ENCODE data around the gene STS.

STS gene

DNA sequence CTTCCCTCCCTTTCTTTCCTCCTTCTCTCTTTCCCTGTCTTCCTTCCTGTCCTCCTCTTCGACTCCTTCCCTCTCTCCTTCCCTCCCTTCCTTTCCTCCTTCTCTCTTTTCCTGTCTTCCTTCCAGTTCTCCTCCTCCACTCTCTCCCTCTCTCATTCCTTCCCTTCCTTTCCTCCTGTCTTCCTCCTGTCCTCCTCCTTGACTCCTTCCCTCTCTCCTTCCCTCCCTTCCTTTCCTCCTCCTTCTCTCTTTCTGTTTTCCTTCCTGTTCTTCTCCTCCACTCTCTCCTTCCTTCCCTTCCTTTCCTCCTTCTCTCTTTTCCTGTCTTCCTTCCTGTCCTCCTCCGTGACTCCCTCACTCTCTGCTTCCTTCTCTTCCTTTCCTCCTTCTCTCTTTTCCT, 5.7 kb downstream of the STS start:
- no peaks in the 10 kb centered on the region for H3K27me3 ChIP-seq (ENCODE audit: control insufficient read depth in 5 of 5, insufficient read depth in 4 of 5, low read length in 5 of 5)
- H3K4me3 ChIP-seq (ENCODE audit: low read depth in 1 of 5, low read length in 5 of 5) = no peak overlapping the region
- H3K4me1 ChIP-seq (ENCODE audit: control insufficient read depth in 5 of 5, insufficient read depth in 5 of 5, low read length in 5 of 5) = peaks cover 0 to 5% (median 3%) of the 10 kb centered on the region in 5 donors
- H3K9ac ChIP-seq (ENCODE audit: low read length in 5 of 5) = no peak overlapping the region
- H3K27ac ChIP-seq (ENCODE audit: low read depth, low read length) = no peak overlapping the region
- H3K36me3 ChIP-seq (ENCODE audit: control insufficient read depth in 5 of 5, insufficient read depth in 5 of 5, low read length in 5 of 5) = peaks cover 0 to 2% (median 0%) of the 10 kb centered on the region in 5 donors
- H3K9me3 ChIP-seq (ENCODE audit: control insufficient read depth in 5 of 5, low read length in 5 of 5) = no peaks in the 10 kb centered on the region

DNA sequence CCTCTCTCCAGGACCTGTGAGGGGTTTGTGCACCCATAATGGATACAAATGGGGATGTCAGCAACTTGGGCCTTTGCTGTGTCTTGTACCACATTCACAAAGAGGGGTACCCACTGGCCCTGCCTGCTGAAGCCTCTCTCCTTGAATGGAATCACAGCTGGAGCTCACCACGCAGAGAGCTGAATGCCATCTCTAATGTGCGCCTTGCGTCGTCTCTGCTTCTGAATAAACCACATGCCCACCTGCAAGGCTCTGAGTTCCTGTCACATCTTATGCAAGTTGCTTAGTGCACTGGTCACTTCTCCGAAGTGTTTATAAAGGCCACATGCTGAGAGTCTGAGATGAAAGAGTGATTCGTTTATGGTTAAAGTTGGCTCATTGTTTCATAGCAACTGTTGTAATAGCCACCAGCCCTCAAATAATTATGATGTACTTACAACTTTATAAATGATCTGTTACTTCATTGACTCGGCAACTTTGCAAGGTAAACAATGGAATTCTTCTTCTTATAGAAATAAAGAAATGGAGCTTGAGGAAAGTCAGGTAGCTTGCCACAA, 6.6 kb downstream of the STS start:
- no peak overlapping the region for H3K27ac ChIP-seq (ENCODE audit: low read depth, low read length)
- peaks cover 0 to 2% (median 0%) of the 10 kb centered on the region in 5 donors for H3K4me1 ChIP-seq (ENCODE audit: control insufficient read depth in 5 of 5, insufficient read depth in 5 of 5, low read length in 5 of 5)
- H3K36me3 ChIP-seq (ENCODE audit: control insufficient read depth in 5 of 5, insufficient read depth in 5 of 5, low read length in 5 of 5) = peaks cover 0 to 2% (median 0%) of the 10 kb centered on the region in 5 donors
- no peak overlapping the region for H3K4me3 ChIP-seq (ENCODE audit: low read depth in 1 of 5, low read length in 5 of 5)
- no peak overlapping the region for H3K9ac ChIP-seq (ENCODE audit: low read length in 5 of 5)
- H3K9me3 ChIP-seq (ENCODE audit: control insufficient read depth in 5 of 5, low read length in 5 of 5) = no peaks in the 10 kb centered on the region
- no peaks in the 10 kb centered on the region for H3K27me3 ChIP-seq (ENCODE audit: control insufficient read depth in 5 of 5, insufficient read depth in 4 of 5, low read length in 5 of 5)

DNA sequence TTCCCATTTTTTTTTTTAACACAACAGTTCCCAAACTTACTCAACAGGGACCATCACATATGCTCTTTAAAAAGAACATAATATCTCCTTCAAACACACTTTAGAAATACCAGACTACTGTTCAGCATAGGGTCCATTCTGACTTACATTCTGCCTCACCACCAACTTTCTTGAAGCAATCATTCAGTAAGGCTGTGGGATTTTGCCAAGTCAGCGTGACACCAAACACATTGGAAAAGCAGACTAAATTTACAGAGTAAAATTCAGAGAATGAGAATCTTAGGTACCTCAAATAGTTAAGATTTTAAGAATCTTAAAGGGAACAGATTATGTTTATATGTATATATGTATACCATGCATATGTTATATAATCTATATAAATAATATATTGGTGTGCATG, 7.7 kb downstream of the STS start:
- Histone ChIP-seq H3K9me3 (ENCODE audit: control insufficient read depth in 5 of 5, low read length in 5 of 5) (no peaks in the 10 kb centered on the region), H3K36me3 (ENCODE audit: control insufficient read depth in 5 of 5, insufficient read depth in 5 of 5, low read length in 5 of 5) (peaks cover 0 to 2% (median 0%) of the 10 kb centered on the region in 5 donors), H3K4me1 (ENCODE audit: control insufficient read depth in 5 of 5, insufficient read depth in 5 of 5, low read length in 5 of 5) (peaks cover 0 to 5% (median 0%) of the 10 kb centered on the region in 5 donors), H3K27ac (ENCODE audit: low read depth, low read length) (no peak overlapping the region), H3K27me3 (ENCODE audit: control insufficient read depth in 5 of 5, insufficient read depth in 4 of 5, low read length in 5 of 5) (no peaks in the 10 kb centered on the region), H3K9ac (ENCODE audit: low read length in 5 of 5) (no peak overlapping the region), H3K4me3 (ENCODE audit: low read depth in 1 of 5, low read length in 5 of 5) (no peak overlapping the region)

DNA sequence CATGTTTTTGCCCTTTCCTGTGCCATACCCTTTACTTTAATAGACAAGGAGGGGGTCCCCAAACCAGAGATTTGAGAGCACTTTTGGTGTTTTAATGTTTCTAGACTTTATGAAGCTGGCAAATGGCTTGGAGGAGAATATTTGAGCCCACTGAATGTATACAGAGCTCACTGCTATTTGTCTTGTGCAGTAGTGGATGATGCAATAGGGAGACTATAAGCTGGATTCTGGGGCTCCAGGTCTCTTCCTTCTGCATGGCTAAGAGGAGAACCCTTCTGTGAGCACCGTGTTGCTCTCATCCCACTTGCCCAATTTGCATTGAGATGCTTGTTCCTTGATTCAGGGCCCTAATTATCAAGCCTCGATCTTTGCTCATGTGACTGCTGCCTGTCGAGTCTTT, 9.4 kb downstream of the STS start:
- Histone ChIP-seq H3K9me3 (ENCODE audit: control insufficient read depth in 5 of 5, low read length in 5 of 5) (no peaks in the 10 kb centered on the region), H3K9ac (ENCODE audit: low read length in 5 of 5) (no peak overlapping the region), H3K4me3 (ENCODE audit: low read depth in 1 of 5, low read length in 5 of 5) (no peak overlapping the region), H3K36me3 (ENCODE audit: control insufficient read depth in 5 of 5, insufficient read depth in 5 of 5, low read length in 5 of 5) (peaks cover 0 to 2% (median 0%) of the 10 kb centered on the region in 5 donors), H3K27me3 (ENCODE audit: control insufficient read depth in 5 of 5, insufficient read depth in 4 of 5, low read length in 5 of 5) (no peaks in the 10 kb centered on the region), H3K4me1 (ENCODE audit: control insufficient read depth in 5 of 5, insufficient read depth in 5 of 5, low read length in 5 of 5) (peaks cover 0 to 5% (median 0%) of the 10 kb centered on the region in 5 donors), H3K27ac (ENCODE audit: low read depth, low read length) (no peak overlapping the region)

GRCh38 chrX:7158468-7158990, 11.0 kb downstream of the STS start:
- Histone ChIP-seq H3K27ac (ENCODE audit: low read depth, low read length) (no peak overlapping the region), H3K9ac (ENCODE audit: low read length in 5 of 5) (no peak overlapping the region), H3K27me3 (ENCODE audit: control insufficient read depth in 5 of 5, insufficient read depth in 4 of 5, low read length in 5 of 5) (no peaks in the 10 kb centered on the region), H3K4me3 (ENCODE audit: low read depth in 1 of 5, low read length in 5 of 5) (no peak overlapping the region), H3K9me3 (ENCODE audit: control insufficient read depth in 5 of 5, low read length in 5 of 5) (no peaks in the 10 kb centered on the region), H3K36me3 (ENCODE audit: control insufficient read depth in 5 of 5, insufficient read depth in 5 of 5, low read length in 5 of 5) (peaks cover 0 to 2% (median 0%) of the 10 kb centered on the region in 5 donors), H3K4me1 (ENCODE audit: control insufficient read depth in 5 of 5, insufficient read depth in 5 of 5, low read length in 5 of 5) (peaks cover 0 to 5% (median 0%) of the 10 kb centered on the region in 5 donors)

DNA sequence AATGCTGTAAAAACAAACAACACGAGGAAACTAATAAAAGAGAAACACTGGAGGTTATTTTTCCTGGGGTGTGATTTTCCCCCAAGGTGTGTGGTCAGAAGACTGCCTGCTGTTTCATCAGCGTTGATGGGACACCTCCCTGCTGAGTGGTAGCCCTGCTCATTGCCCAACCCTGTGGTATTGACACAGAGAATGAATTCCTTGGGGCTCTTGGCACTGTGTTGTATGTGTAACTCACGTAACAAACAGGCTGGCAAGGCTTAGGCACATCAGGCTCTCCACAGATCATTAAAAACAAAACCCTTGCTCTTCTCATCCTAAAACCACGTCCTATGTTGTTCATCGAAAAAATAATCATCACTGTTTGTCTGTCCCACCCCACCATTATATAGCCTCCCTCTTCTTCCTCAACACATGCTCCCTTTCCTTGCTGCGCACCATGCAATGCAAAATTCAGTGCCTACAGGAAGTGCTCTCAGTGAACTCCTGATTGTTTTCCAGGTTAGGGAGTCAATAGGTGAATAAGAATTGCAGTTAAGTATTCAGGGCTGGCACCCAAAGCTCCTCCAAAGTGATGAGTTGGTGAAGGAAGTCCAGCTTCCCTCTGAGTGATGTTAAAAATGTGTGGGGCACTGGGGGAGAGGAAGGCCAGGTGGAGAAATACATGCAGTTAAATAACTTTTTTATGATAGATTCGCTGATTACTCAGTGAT, 11.8 kb downstream of the STS start:
- Histone ChIP-seq H3K27ac (ENCODE audit: low read depth, low read length) (no peak overlapping the region), H3K4me3 (ENCODE audit: low read depth in 1 of 5, low read length in 5 of 5) (no peak overlapping the region), H3K9me3 (ENCODE audit: control insufficient read depth in 5 of 5, low read length in 5 of 5) (no peaks in the 10 kb centered on the region), H3K27me3 (ENCODE audit: control insufficient read depth in 5 of 5, insufficient read depth in 4 of 5, low read length in 5 of 5) (no peaks in the 10 kb centered on the region), H3K4me1 (ENCODE audit: control insufficient read depth in 5 of 5, insufficient read depth in 5 of 5, low read length in 5 of 5) (peaks cover 0 to 5% (median 0%) of the 10 kb centered on the region in 5 donors), H3K9ac (ENCODE audit: low read length in 5 of 5) (no peak overlapping the region), H3K36me3 (ENCODE audit: control insufficient read depth in 5 of 5, insufficient read depth in 5 of 5, low read length in 5 of 5) (no peaks in the 10 kb centered on the region)

DNA sequence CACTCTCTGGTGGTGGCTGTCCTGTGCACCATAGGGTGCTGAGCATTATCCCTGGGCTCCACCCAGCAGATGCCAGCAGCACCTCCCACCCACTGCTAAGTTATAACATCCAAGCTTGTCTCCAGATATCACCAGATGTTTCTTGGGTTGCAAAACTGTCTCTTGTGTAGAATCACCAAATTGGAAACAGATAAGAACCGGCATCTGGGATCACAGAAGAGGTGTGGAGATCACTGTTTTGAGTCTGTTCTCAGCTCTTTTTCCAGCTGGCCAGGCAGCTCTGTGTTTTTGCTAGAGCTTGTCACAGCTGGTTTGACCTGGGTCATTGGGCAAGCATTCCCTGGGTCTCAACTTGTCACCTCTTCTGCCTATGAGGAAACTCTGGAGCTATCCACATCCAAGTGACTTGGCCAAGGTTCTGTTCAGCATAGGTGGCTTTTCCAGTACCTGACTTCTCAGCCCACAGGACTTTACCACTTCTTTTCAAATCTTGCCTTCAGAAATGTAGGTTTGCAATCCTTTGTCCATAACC, 15.7 kb downstream of the STS start:
- Histone ChIP-seq H3K9me3 (ENCODE audit: control insufficient read depth in 5 of 5, low read length in 5 of 5) (peaks cover 0 to 7% (median 0%) of the 10 kb centered on the region in 5 donors), H3K4me1 (ENCODE audit: control insufficient read depth in 5 of 5, insufficient read depth in 5 of 5, low read length in 5 of 5) (peaks cover 0 to 5% (median 0%) of the 10 kb centered on the region in 5 donors), H3K27ac (ENCODE audit: low read depth, low read length) (no peak overlapping the region), H3K9ac (ENCODE audit: low read length in 5 of 5) (no peak overlapping the region), H3K4me3 (ENCODE audit: low read depth in 1 of 5, low read length in 5 of 5) (no peak overlapping the region), H3K27me3 (ENCODE audit: control insufficient read depth in 5 of 5, insufficient read depth in 4 of 5, low read length in 5 of 5) (no peaks in the 10 kb centered on the region), H3K36me3 (ENCODE audit: control insufficient read depth in 5 of 5, insufficient read depth in 5 of 5, low read length in 5 of 5) (no peaks in the 10 kb centered on the region)

- no peaks in the 10 kb centered on the region for H3K27me3 ChIP-seq (ENCODE audit: control insufficient read depth in 5 of 5, insufficient read depth in 4 of 5, low read length in 5 of 5)
- peaks cover 0 to 3% (median 0%) of the 10 kb centered on the region in 5 donors for H3K4me1 ChIP-seq (ENCODE audit: control insufficient read depth in 5 of 5, insufficient read depth in 5 of 5, low read length in 5 of 5)
- H3K27ac ChIP-seq (ENCODE audit: low read depth, low read length) = no peak overlapping the region
- no peaks in the 10 kb centered on the region for H3K36me3 ChIP-seq (ENCODE audit: control insufficient read depth in 5 of 5, insufficient read depth in 5 of 5, low read length in 5 of 5)
- no peak overlapping the region for H3K4me3 ChIP-seq (ENCODE audit: low read depth in 1 of 5, low read length in 5 of 5)
- peaks cover 0 to 7% (median 2%) of the 10 kb centered on the region in 5 donors for H3K9me3 ChIP-seq (ENCODE audit: control insufficient read depth in 5 of 5, low read length in 5 of 5)
- no peak overlapping the region for H3K9ac ChIP-seq (ENCODE audit: low read length in 5 of 5)
Measured at GRCh38 chrX:7164174-7164573, 16.7 kb downstream of the STS start.

DNA sequence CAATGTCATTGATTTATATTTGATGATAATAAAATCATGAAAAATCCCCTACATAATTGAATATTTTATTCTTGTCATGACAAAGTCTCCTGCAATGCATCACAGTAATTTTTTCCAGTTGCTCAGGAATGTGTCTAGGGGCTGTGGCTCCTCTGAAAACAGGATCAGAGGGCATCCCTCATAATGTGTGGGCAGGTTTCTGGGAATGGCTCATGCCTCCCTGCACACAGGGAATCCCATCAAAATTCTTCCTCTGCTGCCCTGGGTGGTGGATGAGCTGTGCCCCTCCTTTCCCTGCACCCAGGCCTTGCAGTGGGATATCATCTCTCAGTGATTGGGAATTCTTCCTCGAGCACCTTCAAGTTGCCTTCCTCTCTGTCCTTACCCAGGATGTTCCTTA, 20.9 kb downstream of the STS start:
- Histone ChIP-seq H3K27me3 (ENCODE audit: control insufficient read depth in 5 of 5, insufficient read depth in 4 of 5, low read length in 5 of 5) (no peaks in the 10 kb centered on the region), H3K9me3 (ENCODE audit: control insufficient read depth in 5 of 5, low read length in 5 of 5) (peaks cover 0 to 7% (median 4%) of the 10 kb centered on the region in 5 donors), H3K36me3 (ENCODE audit: control insufficient read depth in 5 of 5, insufficient read depth in 5 of 5, low read length in 5 of 5) (no peaks in the 10 kb centered on the region), H3K9ac (ENCODE audit: low read length in 5 of 5) (no peak overlapping the region), H3K4me1 (ENCODE audit: control insufficient read depth in 5 of 5, insufficient read depth in 5 of 5, low read length in 5 of 5) (no peaks in the 10 kb centered on the region), H3K4me3 (ENCODE audit: low read depth in 1 of 5, low read length in 5 of 5) (no peak overlapping the region), H3K27ac (ENCODE audit: low read depth, low read length) (no peak overlapping the region)

- Histone ChIP-seq H3K27me3 (ENCODE audit: control insufficient read depth in 5 of 5, insufficient read depth in 4 of 5, low read length in 5 of 5) (no peaks in the 10 kb centered on the region), H3K9me3 (ENCODE audit: control insufficient read depth in 5 of 5, low read length in 5 of 5) (peaks cover 0 to 7% (median 4%) of the 10 kb centered on the region in 5 donors), H3K4me1 (ENCODE audit: control insufficient read depth in 5 of 5, insufficient read depth in 5 of 5, low read length in 5 of 5) (no peaks in the 10 kb centered on the region), H3K27ac (ENCODE audit: low read depth, low read length) (no peak overlapping the region), H3K4me3 (ENCODE audit: low read depth in 1 of 5, low read length in 5 of 5) (no peak overlapping the region), H3K36me3 (ENCODE audit: control insufficient read depth in 5 of 5, insufficient read depth in 5 of 5, low read length in 5 of 5) (no peaks in the 10 kb centered on the region), H3K9ac (ENCODE audit: low read length in 5 of 5) (no peak overlapping the region)
Measured at GRCh38 chrX:7169627-7170026, 22.1 kb downstream of the STS start.
